NK-92 treated with Interleukin-12 subunit alpha and Interleukin-12 subunit beta, amount 100 ng/mL, for 24 hours (cell line): ENCODE measurements around the gene NID2.

ENCODE experiments used
- DNase-seq: peaks from one replicate; lab custom pipeline; 2025; lab: John Stamatoyannopoulos, UW

The NID2 gene

DNA sequence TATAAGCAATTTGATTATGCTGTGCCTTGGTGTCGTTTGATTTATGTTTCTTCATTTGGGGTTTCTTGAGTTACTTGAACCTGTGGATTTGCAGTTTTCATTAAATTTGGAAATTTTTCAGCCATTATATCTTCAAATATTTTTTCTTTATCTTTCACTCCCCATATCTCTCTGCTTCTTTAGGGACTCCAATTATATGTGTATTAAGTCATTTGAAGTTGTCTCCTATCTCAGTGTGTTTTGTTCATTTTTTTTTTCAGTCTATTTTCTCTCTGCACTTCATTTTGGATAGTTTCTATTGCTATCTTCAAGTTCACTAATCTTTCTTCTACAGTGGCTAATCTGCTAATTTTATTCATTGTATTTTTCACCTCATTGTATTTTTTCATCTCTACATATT is 108.9 kb downstream of the NID2 start:
- DNase-seq = no peak

DNA sequence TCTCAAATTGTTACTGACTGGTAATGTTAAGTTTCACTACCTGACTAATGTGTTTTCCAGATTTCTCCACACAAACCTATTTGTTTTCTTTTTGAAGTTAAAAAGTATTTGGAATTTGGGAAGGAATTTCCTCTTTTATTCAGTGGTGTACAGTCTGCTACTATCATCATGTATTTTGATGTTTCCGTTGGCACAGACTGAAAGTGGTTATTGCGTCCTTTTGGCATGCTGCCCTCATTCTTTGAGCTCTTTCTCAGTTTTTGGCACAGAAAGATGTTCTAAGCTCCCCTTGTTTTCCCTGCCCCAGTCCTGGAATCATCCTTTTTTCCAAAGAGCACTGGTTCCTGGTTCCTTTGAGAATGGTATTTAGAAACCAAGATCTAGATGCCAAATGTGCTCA is 110.9 kb downstream of the NID2 start:
- no peak for DNase-seq
